Esophagus squamous epithelium (tissue), 5 donors: ENCODE results near the gene KCNJ9. TPM values are rescaled to one million over a fixed set of nuclear protein-coding genes. Genes with fewer than 3 reads are reported as not detected.

ENCODE experiments used
- DNase-seq: peaks from one replicate; lab custom pipeline; 2025; lab: John Stamatoyannopoulos, UW
- H3K27ac ChIP-seq, 4 donors: fragments of 200-600 bp; sonication (generic); one replicate each; pipeline ENCODE4 v1.5.1; 2016 to 2019; ENCODE audit warnings: mild to moderate bottlenecking in 1 of 4
- H3K27me3 ChIP-seq, 4 donors: fragments of 200-600 bp; sonication (generic); 1 replicate in 3 of 4; 2 replicates in 1 of 4; pipeline versions ENCODE4 v1.5.1 to v1.6.0; 2017 to 2021; ENCODE audit warnings: antibody characterized with exemption in 1 of 4
- H3K36me3 ChIP-seq, 3 donors: fragments of 200-600 bp; sonication (generic); one replicate each; pipeline ENCODE4 v1.5.1; 2016 to 2019
- H3K4me1 ChIP-seq, 3 donors: fragments of 200-600 bp; sonication (generic); one replicate each; pipeline ENCODE4 v1.5.1; 2017 to 2019
- H3K4me3 ChIP-seq, 4 donors: fragments of 200-600 bp; sonication (generic); 1 replicate in 3 of 4; 2 replicates in 1 of 4; pipeline ENCODE4 v1.5.1; 2016 to 2019; ENCODE audit warnings: mild to moderate bottlenecking in 2 of 4, moderate library complexity in 1 of 4
- H3K9me3 ChIP-seq, 3 donors: fragments of 200-600 bp; sonication (generic); one replicate each; pipeline ENCODE4 v1.5.1; 2016 to 2019
- POLR2A ChIP-seq, 4 donors: fragments of 450-650 bp; IDR thresholded peaks; one replicate each; pipeline ENCODE4 v1.6.1; 2017; ENCODE audit warnings: antibody characterized with exemption in 4 of 4, mild to moderate bottlenecking in 4 of 4, moderate library complexity in 3 of 4
- WGBS, 2 donors: methylation state at CpG; one replicate each; pipeline ENCODE4 v1.1.5; 2018; 5-methylcytosine and 5-hydroxymethylcytosine counted together
- intact Hi-C: fragments of 100-400 bp; cut with DNase I; formaldehyde crosslinking; loops from one replicate; pipeline ENCODE4 v1.15.0; 2022
- total RNA-seq, 4 donors: library from RNA; depleted of rRNA; stranded (reverse); fragments of >200 nt; gene quantifications; one replicate each; pipeline ENCODE4 v1.1.0, GENCODE V29; 2016
- TF ChIP-seq, protein P1 (sequence below), 6 experiments: fragments of 450-650 bp in 4 of 6; fragments of 200-600 bp in 2 of 6; sonication (generic) in 2 of 6; IDR thresholded peaks; one replicate each; pipeline ENCODE4 v1.5.1; 2016 to 2019; ENCODE audit warnings: antibody characterized with exemption in 6 of 6, mild to moderate bottlenecking in 4 of 6, moderate library complexity in 4 of 6
- donor health status: DM: yes; HTN: yes; CAD: no.

KCNJ9 gene
- total RNA-seq, 4 donors from 2014 or later = not detected

DNA sequence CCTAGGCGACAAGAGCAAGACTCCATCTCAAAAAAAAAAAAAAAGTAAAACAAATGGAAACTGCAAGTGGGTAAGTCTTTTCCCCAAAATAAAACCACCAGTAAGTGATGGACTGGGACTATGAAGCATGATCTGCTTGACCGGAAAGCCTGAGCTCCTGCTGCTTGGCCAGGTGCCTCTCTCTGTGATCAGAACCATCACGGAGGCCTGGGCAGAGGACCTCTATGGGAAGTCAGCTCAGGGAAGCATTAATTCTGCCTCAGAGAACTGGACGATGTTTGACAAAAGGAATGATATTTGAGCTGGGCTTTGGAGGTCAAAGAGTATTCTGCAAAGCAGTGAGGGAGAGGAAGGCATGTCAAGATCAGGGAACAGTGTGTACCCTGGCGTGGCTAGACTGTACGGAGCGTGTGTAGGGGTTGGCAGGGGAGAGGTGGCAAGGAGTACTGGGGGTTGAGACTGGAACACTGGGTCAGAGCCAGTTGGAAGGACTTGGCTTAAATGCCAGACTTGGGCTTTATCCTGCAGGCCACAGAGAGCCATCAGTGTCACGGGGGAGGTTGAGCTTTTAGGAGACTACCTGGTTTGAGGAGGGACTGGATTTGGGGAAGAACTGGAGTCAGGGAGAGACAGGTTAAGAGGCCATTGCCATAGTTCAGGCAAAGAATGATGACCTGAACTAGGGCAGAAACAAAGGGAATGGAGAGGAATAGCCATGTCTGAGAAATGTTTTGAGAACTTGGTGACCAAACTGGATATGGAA, 50.6 kb downstream of the KCNJ9 start:
- Histone ChIP-seq H3K4me3 (no peak overlapping the region), H3K4me1 (peaks cover 0 to 15% (median 4%) of the 10 kb centered on the region in 3 donors), H3K36me3 (peaks cover 0 to 6% (median 0%) of the 10 kb centered on the region in 3 donors), H3K9me3 (no peaks in the 10 kb centered on the region), H3K27ac (peak overlapping the region; percentile 46 to 80 (median 74)), H3K27me3 (no peaks in the 10 kb centered on the region)
- intact Hi-C loops = no loop called here
- TF ChIP-seq, protein P1, sequence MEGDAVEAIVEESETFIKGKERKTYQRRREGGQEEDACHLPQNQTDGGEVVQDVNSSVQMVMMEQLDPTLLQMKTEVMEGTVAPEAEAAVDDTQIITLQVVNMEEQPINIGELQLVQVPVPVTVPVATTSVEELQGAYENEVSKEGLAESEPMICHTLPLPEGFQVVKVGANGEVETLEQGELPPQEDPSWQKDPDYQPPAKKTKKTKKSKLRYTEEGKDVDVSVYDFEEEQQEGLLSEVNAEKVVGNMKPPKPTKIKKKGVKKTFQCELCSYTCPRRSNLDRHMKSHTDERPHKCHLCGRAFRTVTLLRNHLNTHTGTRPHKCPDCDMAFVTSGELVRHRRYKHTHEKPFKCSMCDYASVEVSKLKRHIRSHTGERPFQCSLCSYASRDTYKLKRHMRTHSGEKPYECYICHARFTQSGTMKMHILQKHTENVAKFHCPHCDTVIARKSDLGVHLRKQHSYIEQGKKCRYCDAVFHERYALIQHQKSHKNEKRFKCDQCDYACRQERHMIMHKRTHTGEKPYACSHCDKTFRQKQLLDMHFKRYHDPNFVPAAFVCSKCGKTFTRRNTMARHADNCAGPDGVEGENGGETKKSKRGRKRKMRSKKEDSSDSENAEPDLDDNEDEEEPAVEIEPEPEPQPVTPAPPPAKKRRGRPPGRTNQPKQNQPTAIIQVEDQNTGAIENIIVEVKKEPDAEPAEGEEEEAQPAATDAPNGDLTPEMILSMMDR (IDR thresholded peaks at IDR 0.05) = no peak
- TF ChIP-seq POLR2A (IDR thresholded peaks at IDR 0.05) = no peak
- no peak for DNase-seq
- 65 to 82% methylated on average over 8 of the region's 8 CpGs for WGBS, 2 donors

DNA sequence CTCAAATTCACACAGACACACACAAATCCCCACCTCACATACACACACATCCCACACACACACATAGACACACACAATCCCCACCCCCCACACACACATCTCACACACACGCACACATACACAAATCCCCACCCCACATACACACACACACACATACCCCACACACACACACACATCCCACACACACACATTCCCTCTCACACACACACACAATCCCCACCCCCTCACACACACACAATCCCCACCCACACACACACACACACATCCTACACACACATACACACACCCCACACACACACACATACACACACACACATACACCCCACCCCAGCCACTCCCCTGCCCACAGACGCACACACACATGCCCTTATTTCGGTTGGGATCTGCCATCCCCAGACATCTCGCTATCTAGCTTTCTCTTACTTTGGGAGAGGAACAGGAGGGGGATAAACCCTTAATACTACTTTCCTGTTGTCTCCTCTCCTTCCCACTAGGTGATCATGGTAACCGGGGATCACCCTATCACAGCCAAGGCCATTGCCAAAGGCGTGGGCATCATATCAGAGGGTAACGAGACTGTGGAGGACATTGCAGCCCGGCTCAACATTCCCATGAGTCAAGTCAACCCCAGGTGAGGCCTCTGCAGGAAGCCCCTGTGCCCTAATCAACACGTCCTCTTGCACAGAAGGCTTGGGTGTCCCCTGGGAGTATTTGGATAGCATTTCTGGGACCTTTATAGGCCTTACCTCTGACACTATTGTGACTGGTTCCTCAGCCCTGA, 52.8 kb downstream of the KCNJ9 start:
- H3K4me3 ChIP-seq = no peak overlapping the region
- H3K27me3 ChIP-seq = no peaks in the 10 kb centered on the region
- H3K4me1 ChIP-seq = peaks cover 0 to 7% (median 0%) of the 10 kb centered on the region in 3 donors
- WGBS, 2 donors = 83 to 85% methylated on average over 7 to 9 of the region's 9 CpGs
- TF ChIP-seq, protein P1 (IDR thresholded peaks at IDR 0.05) = no peak
- TF ChIP-seq POLR2A (IDR thresholded peaks at IDR 0.05) = no peak
- intact Hi-C loops = no loop called here
- no peak for DNase-seq
- H3K9me3 ChIP-seq = no peaks in the 10 kb centered on the region
- H3K27ac ChIP-seq = peak overlapping the region in 2 of 4 donors; percentile 55 to 73
- peaks cover 0 to 5% (median 0%) of the 10 kb centered on the region in 3 donors for H3K36me3 ChIP-seq

DNA sequence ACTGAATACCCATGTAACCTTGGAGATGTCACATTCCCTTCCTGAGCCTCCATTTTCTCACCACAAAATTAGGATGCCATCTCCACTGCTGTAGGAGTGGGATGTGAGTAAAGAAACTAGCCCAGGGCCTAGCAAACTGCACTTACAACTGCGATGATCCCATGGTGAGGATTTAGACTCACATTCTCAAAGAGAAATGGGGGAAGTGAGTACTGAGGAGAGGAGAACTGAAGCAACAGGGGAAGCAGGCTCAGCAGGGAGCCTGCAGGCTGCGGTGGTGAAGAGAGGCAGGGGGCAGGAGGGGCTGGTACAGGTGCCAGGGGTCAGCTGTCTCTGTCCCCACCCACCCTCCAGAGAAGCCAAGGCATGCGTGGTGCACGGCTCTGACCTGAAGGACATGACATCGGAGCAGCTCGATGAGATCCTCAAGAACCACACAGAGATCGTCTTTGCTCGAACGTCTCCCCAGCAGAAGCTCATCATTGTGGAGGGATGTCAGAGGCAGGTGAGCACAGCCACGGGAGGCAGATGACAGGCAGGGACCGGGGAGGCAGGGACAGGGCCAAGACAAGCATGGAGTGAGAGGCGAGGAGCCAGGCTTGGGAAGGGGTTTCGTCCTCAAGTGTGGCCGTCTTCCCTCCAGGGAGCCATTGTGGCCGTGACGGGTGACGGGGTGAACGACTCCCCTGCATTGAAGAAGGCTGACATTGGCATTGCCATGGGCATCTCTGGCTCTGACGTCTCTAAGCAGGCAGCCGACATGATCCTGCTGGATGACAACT, 53.6 kb downstream of the KCNJ9 start:
- peak overlapping the region in 2 of 4 donors; percentile 5 to 17 for H3K27ac ChIP-seq
- WGBS, 2 donors = 85% methylated on average over 17 to 19 of the region's 20 CpGs
- no peak overlapping the region for H3K4me3 ChIP-seq
- H3K4me1 ChIP-seq = peaks cover 0 to 7% (median 0%) of the 10 kb centered on the region in 3 donors
- TF ChIP-seq, protein P1 (IDR thresholded peaks at IDR 0.05) = no peak
- no peak for TF ChIP-seq POLR2A (IDR thresholded peaks at IDR 0.05)
- H3K27me3 ChIP-seq = no peaks in the 10 kb centered on the region
- no peaks in the 10 kb centered on the region for H3K36me3 ChIP-seq
- no peak for DNase-seq
- no peaks in the 10 kb centered on the region for H3K9me3 ChIP-seq
- intact Hi-C loops = no loop called here

DNA sequence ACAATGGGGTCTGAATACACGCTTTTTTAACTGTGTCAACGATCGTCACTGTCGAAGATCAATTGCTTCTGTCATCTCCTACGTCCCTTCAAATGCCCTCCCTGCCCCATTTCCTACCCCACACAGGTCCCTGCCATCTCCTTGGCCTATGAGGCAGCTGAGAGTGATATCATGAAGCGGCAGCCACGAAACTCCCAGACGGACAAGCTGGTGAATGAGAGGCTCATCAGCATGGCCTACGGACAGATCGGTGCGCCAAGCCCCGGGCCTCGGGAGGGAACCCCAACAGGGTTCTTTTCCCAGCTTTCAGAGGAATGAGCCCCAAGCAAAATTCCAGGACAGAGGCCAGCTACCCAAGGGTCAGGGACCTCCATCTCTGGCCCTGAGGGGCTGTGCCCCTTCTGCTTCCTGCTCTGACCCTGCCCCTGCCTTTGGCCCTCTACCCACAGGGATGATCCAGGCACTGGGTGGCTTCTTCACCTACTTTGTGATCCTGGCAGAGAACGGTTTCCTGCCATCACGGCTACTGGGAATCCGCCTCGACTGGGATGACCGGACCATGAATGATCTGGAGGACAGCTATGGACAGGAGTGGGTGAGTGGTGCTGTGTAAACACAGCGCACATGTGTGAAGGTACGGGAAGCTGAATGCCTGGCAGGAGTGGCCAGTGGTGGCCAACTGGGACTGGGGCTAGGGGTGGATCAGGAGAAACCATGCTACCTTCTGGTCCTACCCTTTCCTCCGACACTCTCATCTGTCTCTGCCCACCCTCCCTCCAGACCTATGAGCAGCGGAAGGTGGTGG, 55.0 kb downstream of the KCNJ9 start:
- intact Hi-C loops = no loop called here
- no peaks in the 10 kb centered on the region for H3K27me3 ChIP-seq
- peaks cover 0 to 4% (median 0%) of the 10 kb centered on the region in 3 donors for H3K4me1 ChIP-seq
- WGBS, 2 donors = 84 to 88% methylated on average over 7 to 14 of the region's 22 CpGs
- no peaks in the 10 kb centered on the region for H3K36me3 ChIP-seq
- H3K9me3 ChIP-seq = no peaks in the 10 kb centered on the region
- no peak overlapping the region for H3K4me3 ChIP-seq
- peak overlapping the region in 3 of 4 donors; percentile 0 to 47 (median 39) for H3K27ac ChIP-seq
- no peak for DNase-seq
- TF ChIP-seq, protein P1 (IDR thresholded peaks at IDR 0.05) = no peak
- no peak for TF ChIP-seq POLR2A (IDR thresholded peaks at IDR 0.05)
